Lower leg skin (tissue), 3 donors: Measurements from ENCODE around the gene ATP8A2.

Experiments used
- CTCF ChIP-seq, 3 donors: fragments of 450-650 bp; IDR thresholded peaks; one replicate each; pipeline ENCODE4 v1.5.1; 2016; ENCODE audit warnings: antibody characterized with exemption in 3 of 3, mild to moderate bottlenecking in 3 of 3, moderate library complexity in 2 of 3
- POLR2A ChIP-seq, 2 donors: fragments of 450-650 bp; IDR thresholded peaks; one replicate each; pipeline ENCODE4 v1.6.1; 2016 to 2017; ENCODE audit warnings: antibody characterized with exemption in 2 of 2, mild to moderate bottlenecking in 1 of 2, moderate library complexity in 1 of 2

GRCh38 chr13:25879466-25879865 is 507.7 kb downstream of the ATP8A2 start:
- no peak for TF ChIP-seq CTCF (IDR thresholded peaks at IDR 0.05)
- no peak for TF ChIP-seq POLR2A (IDR thresholded peaks at IDR 0.05)
